GM04503 (cell line): ENCODE results near the gene B3GNT8.
A peak's percentile ranks its signal among the peaks of the same experiment; 100 is the strongest.
"Not testable (repeated sequence)": the region's sequence is repeated elsewhere in the genome, so short reads cannot be mapped to it uniquely, and the experiment has no call there.

Experiments used
- DNase-seq: peaks from one replicate; pipeline ENCODE4 v3.0.0-alpha.2; 2012; ENCODE audit warnings: low read depth

The B3GNT8 gene, protein sequence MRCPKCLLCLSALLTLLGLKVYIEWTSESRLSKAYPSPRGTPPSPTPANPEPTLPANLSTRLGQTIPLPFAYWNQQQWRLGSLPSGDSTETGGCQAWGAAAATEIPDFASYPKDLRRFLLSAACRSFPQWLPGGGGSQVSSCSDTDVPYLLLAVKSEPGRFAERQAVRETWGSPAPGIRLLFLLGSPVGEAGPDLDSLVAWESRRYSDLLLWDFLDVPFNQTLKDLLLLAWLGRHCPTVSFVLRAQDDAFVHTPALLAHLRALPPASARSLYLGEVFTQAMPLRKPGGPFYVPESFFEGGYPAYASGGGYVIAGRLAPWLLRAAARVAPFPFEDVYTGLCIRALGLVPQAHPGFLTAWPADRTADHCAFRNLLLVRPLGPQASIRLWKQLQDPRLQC

DNA sequence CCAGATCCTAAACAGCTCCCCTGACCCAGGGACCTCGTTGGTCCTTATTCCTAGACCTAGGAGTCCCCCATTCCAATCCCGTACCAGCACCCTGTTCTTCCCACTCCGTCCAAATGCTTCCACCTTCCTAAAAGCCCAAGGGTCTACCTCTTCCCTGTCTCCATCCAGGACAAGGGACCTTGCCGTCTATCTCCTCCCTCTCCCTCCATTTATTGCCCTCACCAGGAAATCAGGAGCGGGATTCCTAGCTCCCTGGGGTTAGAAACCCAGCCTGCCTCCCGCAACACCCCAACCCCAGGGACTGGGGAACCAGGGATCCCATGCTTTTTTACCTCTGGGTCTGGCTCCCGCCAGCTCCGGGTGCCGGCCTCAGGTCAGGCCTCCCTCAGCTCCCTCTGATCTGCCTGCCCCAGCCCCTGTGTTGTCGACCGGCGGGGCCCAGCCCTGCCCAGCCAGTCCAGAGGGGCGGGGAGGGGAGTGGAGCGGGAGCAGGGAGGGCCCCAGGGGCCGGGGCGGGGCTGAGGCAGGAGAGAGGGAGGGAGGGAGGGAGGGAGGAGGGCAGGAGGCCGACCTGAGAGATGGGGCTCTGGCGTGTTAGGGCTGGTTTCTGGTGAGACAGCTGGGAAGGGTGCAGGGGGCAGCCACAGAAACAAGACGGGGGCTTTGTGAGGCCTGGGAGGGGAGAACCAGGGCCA is at the start of gene B3GNT8:
TSS of gene B3GNT8 (minus strand) at position 423 of the 695 bp plus-strand sequence. CDS start 596 bp downstream, outside the sequence.
- no peak for DNase-seq

DNA sequence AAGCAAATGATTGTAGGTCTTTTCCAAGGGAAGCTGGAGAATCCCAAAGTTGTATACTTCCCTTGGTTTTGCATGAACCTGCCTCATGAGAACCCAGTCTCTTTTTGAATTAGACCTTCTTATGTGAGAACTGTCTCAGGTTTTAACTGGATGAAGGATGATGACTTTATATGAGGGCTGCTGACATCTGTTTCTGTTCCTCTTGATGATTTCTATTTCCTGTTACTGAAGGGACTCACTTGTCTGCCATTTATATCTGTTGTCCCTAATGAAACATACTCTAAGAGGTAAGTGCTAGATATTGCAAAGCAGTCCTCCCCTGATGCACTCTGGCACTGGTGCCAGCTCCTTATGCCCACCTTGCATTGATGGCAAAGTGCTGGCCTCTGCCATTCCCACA is 49.4 kb upstream of the B3GNT8 start:
- no peak for DNase-seq

DNA sequence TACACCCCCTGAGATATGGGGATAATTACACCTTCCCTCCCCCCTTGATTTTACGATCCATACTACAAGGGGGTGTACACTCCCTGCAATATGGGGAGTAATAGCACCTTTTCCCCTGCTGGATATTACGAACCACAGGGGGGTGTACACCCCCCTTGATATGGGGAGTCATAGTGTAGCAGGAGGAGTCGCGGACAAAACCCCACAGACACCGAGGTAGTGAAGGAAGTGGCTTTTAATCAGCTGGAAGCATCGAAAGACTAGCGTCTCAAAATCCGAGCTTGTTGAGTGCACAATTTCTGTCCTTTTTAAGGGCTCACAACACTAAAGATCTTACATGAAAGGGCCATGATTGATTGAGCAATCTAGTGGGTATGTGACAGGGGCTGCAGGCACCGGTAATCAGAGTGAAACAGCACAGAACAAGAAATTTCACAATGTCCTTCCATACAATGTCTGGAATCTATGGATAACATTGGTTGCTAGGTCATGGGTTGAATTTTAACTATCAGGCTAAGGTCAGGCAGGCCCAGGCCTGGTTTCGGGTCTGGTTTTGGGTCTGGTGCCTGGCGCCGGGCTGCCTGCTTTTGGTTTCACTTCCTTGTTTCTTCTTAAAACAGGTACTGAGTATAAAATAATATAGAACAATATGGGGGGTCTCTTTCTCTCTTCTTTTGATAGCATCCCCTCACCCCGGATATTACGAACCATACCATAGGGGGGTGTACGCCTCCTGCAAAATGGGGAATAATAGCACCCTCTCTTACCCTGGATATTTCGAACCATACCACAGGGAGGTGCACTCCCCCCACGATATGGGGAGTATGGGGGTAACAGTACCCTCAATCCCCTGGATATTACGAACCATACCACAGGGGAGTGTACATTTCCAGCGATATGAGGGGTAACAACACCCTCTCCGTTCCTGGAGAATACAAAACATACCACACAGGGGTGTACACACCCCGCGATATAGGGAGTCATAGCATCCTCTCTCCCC is 36.4 kb upstream of the B3GNT8 start:
- DNase-seq: not testable (repeated sequence)

DNA sequence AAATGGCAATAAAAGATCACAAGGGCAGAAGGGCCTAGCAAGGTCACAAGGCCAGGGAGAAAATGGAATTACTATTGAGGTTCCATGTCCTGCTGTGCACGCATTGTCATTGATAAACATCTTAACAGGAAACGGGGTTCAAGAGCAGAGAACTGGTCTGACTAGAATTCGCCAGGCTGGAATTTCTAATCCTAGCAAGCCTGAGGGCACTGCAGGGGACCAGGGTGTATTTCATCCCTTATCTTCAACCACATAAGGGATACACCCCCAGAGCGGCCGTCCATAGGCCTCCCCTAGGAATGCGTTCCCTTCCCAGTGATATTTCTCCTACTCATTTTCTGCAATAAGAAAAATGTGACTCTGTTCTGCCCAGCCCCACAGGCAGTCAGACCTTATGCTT is 35.3 kb upstream of the B3GNT8 start:
- no peak for DNase-seq

DNA sequence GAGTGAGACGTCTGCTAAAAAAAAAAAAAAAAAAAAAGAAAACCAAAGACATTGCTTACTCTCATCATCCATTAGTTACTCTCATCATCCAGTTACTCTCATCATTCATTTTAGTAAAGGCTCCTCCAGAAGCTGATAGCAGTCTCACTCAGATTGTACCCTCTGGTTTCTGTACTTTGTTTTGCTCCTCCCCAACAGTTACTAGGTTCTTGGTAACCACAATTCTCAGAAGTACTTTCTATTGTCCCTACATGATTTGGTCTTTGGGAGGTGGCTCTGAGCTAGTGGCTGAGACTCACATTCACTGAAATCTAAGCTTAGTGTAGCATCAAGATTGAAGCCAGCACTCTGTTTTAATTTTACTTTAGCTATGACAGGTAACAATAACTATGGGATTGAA is 30.1 kb upstream of the B3GNT8 start:
- no peak for DNase-seq

DNA sequence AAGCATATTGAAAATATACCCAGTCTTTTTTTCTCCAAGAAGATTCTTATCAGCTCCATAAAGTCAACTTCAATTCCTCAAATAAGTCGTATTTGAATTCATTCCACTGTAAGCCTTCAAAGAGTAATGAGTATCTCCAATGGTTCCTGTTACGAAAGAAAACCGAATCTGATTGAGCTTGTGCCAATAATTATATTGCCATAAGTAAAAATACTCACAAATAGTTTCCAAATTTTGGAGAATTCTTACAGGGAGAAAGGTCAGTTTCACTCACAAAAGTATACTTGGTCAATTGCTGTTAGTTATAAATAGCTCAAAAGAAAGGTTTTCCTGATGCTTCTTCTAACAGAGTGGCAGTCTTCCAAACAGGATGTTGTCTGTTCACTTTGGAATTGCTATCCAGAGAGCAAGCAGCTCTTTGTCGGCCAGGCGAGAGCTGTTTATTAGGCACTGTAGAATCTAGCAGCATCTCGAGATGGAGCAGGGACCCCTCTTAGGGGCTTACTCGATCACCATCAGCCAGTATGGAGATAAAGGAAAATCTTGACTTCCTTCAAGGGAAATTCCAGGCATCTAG is 29.3 kb upstream of the B3GNT8 start:
- no peak for DNase-seq

DNA sequence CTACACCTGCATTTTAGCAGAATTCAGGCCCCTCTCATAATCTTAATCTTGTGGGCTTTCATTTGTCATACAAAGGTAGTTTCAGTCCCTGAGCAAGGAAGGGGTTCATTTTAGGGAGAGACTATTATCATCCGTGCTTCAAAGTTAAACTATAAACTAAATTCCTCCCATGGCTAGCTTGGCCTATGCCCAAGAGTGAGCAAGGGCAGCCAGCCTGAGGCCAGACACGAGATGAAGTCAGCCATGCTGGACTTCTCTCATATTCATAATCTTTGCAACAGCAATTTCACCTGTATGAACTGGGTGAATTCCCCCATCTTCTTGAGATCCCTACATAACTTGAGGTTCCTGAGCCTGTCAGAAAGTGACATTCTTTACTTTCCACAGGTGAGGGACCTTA is 28.8 kb upstream of the B3GNT8 start:
- no peak for DNase-seq

DNA sequence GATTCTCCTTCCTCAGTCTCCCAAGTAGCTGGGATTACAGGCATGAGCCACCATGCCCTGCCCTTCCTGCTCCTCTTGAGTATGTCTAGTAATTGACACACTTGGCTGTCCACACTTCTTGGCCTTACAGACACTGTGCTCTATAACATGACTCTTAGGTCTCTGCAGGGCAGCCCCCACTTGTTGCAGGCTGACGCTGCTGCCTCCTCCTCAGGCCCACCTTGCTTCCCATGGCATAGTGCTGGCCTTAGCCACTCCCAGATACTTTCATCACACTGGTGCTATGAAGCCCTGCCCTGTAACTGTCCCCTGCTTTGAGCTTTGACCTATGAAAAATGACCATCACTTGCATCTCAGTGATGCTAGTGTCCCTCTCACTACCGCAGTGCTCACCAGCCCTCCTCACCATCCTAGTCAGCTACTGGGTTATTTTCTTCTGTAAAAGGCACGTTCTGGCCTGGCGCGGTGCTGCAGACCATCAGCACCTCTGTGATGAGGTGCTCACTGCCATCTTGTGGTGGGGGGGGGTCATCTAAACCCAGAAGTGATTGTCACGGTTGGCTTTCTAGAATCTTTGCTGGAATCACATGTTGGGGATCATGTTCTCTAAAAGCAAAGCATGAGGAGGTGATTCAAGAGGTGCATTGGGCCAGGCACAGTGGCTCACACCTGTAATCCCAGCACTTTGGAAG is 25.6 kb upstream of the B3GNT8 start:
- no peak for DNase-seq

DNA sequence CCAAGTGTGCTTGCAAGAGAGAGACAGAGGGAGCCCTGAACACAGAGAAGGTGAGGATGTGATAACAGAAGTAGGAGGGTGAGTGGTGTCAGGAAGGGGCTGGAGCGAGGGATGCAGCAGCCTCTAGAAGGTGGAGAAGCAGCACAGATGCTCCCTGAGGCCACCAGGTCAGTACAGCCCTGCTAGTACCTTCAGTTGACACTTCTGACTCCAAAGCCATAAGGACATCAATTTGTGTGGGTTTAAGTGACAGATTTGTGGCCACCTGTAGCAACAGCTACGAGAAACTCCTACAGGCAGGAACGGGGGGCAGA is 22.6 kb upstream of the B3GNT8 start:
- no peak for DNase-seq

DNA sequence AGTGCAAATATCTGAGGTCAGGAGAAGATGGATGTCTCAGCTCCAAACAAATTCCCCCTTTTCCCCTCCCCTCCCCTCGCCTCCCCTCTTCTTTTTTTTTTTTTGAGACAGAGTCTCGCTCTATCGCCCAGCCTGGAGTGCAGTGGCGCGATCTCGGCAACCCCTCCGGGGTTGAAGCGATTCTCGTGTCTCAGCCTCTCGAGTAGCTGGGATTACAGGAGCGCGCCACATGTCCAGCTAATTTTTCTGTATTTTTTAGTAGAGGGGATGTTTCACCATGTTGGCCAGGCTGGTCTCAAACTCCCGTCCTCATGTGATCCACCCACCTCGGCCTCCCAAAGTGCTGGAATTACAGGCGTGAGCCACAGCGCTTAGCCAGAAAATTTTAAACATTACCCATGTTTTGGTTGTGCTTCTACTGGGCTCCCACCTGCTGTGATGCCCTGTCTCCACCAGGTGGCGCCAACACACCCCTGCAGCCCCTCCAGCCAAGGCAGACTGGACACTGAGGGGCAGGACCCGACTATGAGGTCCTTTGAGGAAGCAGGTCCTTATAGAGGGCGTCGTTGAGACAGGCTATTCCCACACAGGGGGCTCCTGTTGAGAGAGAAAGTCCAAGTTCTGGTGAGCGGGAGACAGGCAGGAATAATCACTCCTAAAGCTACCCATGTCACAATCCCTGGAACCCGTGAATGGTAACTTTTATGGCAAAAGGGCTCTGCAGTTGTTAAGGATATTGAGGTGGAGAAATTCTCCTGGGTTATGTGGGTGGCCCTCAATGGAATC is 22.1 kb upstream of the B3GNT8 start:
- no peak for DNase-seq

DNA sequence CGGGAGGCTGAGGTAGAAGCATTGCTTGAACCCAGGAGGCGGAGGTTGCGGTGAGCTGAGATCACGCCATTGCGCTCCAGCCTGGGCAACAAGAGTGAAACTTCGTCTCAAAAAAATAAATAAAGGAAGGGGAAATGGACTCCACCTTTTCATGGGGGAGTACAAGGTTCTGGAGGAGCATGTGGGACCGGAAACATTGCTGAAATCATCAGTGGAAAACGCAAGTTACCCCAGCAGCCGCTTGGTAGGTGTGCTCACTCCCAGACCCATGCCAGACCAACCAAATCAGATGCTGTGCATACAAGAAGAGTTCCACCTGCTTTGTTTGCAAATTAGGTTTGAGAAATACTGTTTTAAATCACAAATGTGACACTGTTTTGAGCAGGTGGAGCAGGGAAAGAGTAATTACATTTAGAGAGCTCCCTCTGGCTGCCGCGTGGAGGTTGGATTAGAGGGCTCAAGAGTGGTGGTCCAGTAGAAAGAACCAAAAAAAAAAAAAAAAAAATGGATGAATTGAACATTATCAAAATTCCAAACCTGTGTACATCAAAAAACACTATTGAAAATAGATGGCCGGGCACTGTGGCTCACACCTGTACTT is 20.7 kb upstream of the B3GNT8 start:
- DNase-seq: no peak

DNA sequence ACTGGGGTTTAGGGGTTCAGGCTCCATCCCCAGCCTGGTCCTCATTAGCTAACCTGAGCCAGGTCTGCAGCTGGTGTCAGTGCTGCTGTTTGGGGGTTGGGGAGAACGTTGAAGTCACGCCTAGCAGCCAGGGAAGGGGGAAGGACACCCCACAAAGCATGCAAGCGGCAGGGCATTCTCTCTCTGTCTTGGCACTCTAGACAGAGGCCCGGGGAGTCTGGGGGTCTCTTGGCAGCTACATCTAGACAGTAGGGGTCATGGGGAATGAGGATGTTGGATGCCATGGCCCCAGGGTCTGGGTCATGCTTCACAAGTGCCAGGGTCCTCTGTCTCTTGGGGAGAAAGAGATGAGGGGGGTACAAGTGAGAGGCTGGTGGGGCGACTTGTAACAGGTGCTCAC is 18.4 kb upstream of the B3GNT8 start:
- no peak for DNase-seq

DNA sequence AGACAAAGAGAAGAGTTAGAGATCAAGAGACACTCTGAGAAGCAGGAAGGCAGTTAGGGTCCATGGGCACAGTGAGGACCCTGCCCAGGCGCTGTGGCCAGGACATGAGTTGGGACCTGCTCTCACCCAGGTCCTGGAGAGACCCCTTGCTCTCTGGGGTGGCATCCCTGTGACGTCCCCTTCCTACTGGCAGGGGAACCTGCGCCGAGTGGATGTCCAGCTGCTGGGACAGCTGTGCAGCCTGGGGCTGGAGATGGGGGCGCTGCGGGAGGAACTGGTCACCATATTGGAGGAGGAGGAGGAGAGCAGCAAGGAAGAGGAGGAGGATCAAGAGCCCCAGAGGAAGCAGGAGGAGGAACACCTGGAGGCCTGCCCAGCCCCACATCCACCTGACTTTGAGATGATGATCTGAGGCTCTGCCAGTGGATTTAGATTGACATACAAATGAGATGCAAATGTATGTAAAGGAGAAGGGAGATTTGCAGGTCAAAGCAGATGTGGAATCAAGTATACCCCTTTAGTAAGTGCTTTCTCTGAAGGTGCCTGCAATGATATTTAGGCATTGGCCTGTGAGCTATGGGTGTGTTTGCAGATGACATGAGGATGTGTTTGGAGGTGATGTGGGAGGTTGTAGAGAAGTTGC is 16.8 kb upstream of the B3GNT8 start:
- DNase-seq: no peak

DNA sequence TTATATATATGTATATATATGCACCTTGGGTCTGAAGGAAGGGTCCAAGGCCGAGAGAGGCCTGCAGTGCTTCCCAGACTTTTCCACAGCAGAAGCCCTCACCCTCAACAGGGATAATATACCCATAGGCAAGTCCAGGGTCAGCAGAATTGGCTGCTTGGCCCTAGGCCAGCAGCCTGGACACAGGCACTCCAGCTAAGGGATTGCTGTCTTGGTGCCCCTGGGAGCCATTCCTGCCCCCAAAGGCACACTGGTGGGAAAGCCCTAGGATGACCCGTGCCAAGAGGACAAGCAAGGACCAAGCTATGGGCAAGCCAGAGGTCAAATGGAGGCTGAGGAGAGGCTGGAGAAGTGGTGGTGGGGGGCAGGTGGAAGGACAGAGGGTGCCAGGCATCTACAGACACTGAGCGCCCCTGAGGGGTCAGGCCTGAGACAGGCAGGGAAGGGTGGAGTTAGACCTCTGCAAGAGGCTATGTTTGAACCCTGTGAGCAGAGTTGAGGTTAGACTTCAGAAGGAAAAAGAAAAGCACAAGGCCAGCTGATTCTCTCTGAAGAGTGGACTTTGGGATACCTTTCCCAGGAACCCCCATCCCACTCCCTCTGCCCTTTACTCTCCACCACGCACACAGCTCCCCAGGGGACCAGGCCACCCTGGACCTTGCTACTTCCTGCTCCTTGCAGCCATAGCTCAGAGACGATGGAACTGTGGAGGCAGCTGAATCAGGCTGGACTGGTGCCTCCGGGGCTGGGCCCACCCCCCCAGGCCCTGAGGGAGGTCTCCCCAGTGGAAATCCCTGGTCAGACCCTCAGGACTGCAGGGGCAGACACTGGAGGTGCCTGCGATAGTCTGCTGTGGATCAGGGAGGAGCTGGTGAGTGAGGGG is 15.5 kb upstream of the B3GNT8 start, which contains the start of gene ERICH4:
TSS of gene ERICH4 (plus strand) at position 684 of the 883 bp plus-strand sequence. CDS start at position 698, 14 bp downstream.
- DNase-seq: no peak

DNA sequence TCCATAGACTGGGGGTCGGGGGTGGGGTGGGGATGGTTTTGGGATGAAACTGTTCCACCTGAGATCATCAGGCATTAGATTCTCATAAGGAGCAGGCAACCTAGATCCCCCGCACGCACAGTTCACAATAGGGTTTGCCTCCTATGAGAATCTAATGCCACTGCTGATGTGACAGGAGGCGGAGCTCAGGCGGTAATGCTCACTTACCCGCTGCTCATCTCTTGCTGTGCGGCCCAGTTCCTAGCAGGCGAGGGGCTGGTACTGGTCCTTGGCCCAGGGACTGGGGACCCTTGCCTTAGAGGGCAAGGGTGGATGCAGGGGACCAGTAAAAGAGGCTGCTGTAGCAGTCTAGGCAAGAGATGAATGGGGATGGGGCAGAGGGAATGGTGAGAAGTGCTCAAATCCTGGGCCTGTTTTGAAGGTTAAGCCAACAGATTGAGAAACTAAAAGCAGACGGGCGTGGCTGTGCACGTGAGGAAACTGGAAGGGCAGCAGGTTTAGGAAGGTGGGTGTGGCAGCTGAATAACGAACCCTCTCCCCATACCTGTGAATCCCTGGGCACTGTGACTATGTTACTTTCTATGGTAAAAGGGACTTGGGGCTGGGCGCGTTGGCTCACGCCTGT is 14.3 kb upstream of the B3GNT8 start:
- no peak for DNase-seq

DNA sequence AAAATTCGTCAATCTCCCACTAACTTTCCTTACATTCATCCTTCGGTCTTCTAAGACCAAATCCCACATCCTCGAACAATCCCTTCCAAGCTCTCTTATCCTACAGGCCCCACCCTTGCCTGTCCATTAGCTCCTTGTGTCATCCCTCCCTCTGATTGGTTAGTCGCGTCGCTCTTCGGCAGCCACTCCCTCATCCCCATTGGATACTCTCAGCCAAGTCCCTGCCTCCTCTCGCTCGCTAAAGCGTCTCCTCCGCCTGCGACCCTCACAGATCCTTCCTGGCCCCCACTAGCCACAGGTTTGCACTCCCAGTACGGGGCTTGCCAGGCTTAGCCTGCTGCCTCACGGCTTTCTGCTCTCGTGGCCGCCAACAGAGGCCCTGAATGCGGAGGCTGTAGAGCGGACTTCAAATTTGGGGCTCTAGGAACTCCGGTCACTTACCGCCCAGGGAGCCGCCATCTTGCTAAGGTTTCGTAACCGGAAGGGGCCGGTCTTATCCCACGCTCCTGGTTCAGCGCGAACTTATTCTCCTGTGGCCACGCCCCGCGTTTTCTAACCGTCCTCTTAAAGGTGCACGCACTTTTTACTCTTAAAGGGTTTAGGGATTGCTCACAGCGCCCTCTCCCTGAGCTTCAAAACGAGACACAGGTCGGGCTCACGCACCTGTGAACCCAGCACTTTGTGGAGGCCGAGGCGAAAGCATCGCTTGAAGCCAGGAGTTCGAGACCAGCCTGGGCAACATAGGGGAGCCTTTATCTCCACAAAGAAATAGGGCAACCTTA is 12.5 kb upstream of the B3GNT8 start, which contains the start of gene DMAC2:
TSS of gene DMAC2 (minus strand) at position 472 of the 782 bp plus-strand sequence. CDS start at position 459, 13 bp downstream.
- peak; percentile 88 for DNase-seq

DNA sequence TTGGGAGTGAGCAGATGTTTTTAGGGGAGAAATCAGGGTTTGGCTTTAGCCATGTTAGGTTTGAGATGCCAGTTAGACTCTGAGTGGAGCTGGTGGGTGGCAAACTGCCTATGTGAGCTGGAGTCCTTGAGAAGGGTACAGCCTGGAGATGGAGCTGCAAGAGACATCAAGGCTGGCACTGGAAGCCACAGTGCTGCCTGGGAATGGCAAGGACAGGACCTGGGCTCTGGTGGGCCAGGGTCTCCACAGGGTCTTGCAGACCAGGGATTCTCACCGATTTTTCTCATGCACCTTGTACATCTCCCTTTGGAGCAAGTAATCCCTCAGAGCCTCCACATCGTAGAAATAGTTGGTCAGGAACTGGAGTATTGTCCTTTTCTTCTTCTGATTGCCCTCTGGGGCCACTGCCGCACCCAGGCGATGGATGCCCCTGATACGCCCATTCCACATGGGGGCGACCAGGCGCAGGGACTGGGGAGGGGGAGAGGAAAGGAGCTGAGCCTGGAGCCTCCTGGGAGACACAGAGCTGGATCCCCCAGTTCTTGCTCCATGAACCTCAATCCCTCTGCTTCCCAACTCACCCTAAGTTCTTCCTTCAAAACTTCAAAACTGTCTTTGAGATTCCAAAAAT is 10.9 kb upstream of the B3GNT8 start:
- no peak for DNase-seq
